Measurements from ENCODE around the gene CDC45. TPM values are rescaled to one million over a fixed set of nuclear protein-coding genes. Genes with fewer than 3 reads are reported as not detected.

The CDC45 gene
- polyA plus RNA-seq, 1 experiment, result 9.3 TPM

- no peak overlapping the region for H3K27ac ChIP-seq (ENCODE audit: low read depth, low read length)
- ChIA-PET CTCF (interaction anchor here (1.5 kb wide), 1 partner anchor 164 kb away, joined by 6 read pairs; no protein-coding TSS in a partner anchor), POLR2A (no interaction called here)
- TF ChIP-seq CTCF (IDR thresholded peaks at IDR 0.05; ENCODE audit: low read depth, low read length), result no peak
- no peak overlapping the region for H3K4me3 ChIP-seq (ENCODE audit: low read depth, low read length)
- H3K9me3 ChIP-seq (ENCODE audit: control insufficient read depth, insufficient read depth, low read length), result no peaks in the 10 kb centered on the region
- no peak for DNase-seq (ENCODE audit: low read depth, low spot score)
- H3K27me3 ChIP-seq (ENCODE audit: control insufficient read depth, insufficient read depth, low read length), result no peaks in the 10 kb centered on the region
Measured at GRCh38 chr22:19466126-19466716, 13.5 kb upstream of the CDC45 start.

- no peaks in the 10 kb centered on the region for H3K9me3 ChIP-seq (ENCODE audit: control insufficient read depth, insufficient read depth, low read length)
- no peak overlapping the region for H3K4me3 ChIP-seq (ENCODE audit: low read depth, low read length)
- H3K27ac ChIP-seq (ENCODE audit: low read depth, low read length), result no peak overlapping the region
- no peaks in the 10 kb centered on the region for H3K27me3 ChIP-seq (ENCODE audit: control insufficient read depth, insufficient read depth, low read length)
- CTCF ChIA-PET, result no interaction called here
- TF ChIP-seq CTCF (IDR thresholded peaks at IDR 0.05; ENCODE audit: low read depth, low read length), result no peak
- POLR2A ChIA-PET, result interaction anchor here (0.6 kb wide), 1 partner anchor 16 kb away, joined by 5 read pairs; no protein-coding TSS in a partner anchor
- no peak for DNase-seq (ENCODE audit: low read depth, low spot score)
Measured at GRCh38 chr22:19466848-19467752, 12.6 kb upstream of the CDC45 start.

- no peaks in the 10 kb centered on the region for H3K9me3 ChIP-seq (ENCODE audit: control insufficient read depth, insufficient read depth, low read length)
- no peak overlapping the region for H3K4me3 ChIP-seq (ENCODE audit: low read depth, low read length)
- TF ChIP-seq CTCF (IDR thresholded peaks at IDR 0.05; ENCODE audit: low read depth, low read length), result no peak
- DNase-seq (ENCODE audit: low read depth, low spot score), result no peak
- ChIA-PET POLR2A (no interaction called here), CTCF (no interaction called here)
- H3K27me3 ChIP-seq (ENCODE audit: control insufficient read depth, insufficient read depth, low read length), result no peaks in the 10 kb centered on the region
- H3K27ac ChIP-seq (ENCODE audit: low read depth, low read length), result no peak overlapping the region
Measured at GRCh38 chr22:19467912-19468311, 11.8 kb upstream of the CDC45 start.

- Histone ChIP-seq H3K27me3 (ENCODE audit: control insufficient read depth, insufficient read depth, low read length) (no peaks in the 10 kb centered on the region), H3K9me3 (ENCODE audit: control insufficient read depth, insufficient read depth, low read length) (no peaks in the 10 kb centered on the region), H3K27ac (ENCODE audit: low read depth, low read length) (no peak overlapping the region), H3K4me3 (ENCODE audit: low read depth, low read length) (no peak overlapping the region)
- ChIA-PET CTCF (no interaction called here), POLR2A (no interaction called here)
- DNase-seq (ENCODE audit: low read depth, low spot score), result no peak
- TF ChIP-seq CTCF (IDR thresholded peaks at IDR 0.05; ENCODE audit: low read depth, low read length), result no peak
Measured at GRCh38 chr22:19469421-19469820, 10.3 kb upstream of the CDC45 start.

- CTCF ChIA-PET, result no interaction called here
- POLR2A ChIA-PET, result no interaction called here
- no peak for DNase-seq (ENCODE audit: low read depth, low spot score)
Measured at GRCh38 chr22:19470010-19470409, 9.7 kb upstream of the CDC45 start.

More at GRCh38 chr22:19470010-19470409, 9.7 kb upstream of the CDC45 start:
- H3K27me3 ChIP-seq (ENCODE audit: control insufficient read depth, insufficient read depth, low read length), result no peaks in the 10 kb centered on the region
- no peak overlapping the region for H3K4me3 ChIP-seq (ENCODE audit: low read depth, low read length)
- TF ChIP-seq CTCF (IDR thresholded peaks at IDR 0.05; ENCODE audit: low read depth, low read length), result no peak
- H3K27ac ChIP-seq (ENCODE audit: low read depth, low read length), result no peak overlapping the region
- H3K9me3 ChIP-seq (ENCODE audit: control insufficient read depth, insufficient read depth, low read length), result no peaks in the 10 kb centered on the region

Data from AG04450 (cell line).